ENCODE data around the gene SGPL1.
"Not testable (repeated sequence)": the region's sequence is repeated elsewhere in the genome, so short reads cannot be mapped to it uniquely, and the experiment has no call there.

Gene SGPL1

DNA sequence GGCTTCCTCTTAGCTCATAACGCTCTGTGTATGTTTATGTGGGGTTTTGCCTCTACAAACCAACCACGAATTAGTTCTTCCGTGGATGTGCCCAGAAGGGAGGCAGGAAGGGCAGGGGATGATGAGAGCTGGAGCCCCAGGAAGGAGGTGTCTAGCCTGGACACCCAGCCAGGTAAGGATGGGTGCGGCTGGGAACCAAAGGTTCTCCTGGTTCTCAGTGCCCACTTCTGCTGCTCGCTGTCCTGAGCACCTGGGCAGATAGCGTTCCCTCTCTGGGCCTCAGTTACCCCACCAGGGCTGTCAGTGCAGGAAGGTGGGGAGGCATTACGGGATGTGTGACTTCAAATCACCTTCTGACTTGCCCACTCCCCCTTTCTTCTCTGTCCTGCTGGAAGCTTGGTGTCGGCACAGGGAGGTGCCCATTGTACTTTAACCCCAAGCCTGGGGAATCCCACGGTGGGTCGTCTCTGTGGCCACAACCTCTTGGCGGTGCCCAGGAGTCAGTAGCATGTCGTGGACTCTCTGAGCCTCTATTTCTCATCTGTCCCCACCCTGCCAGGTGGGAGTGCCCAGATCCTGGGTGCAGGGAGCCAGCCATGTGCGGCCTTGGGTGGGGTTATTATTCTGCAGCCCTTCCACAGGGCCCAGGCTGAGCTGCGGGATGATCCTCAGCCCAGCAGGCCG lies 91.3 kb downstream of the SGPL1 start:
- no peak for DNase-seq (ENCODE audit: low spot score)

GRCh38 chr10:70907637-70908405 lies 92.1 kb downstream of the SGPL1 start:
- DNase-seq (ENCODE audit: low spot score) = no peak

DNA sequence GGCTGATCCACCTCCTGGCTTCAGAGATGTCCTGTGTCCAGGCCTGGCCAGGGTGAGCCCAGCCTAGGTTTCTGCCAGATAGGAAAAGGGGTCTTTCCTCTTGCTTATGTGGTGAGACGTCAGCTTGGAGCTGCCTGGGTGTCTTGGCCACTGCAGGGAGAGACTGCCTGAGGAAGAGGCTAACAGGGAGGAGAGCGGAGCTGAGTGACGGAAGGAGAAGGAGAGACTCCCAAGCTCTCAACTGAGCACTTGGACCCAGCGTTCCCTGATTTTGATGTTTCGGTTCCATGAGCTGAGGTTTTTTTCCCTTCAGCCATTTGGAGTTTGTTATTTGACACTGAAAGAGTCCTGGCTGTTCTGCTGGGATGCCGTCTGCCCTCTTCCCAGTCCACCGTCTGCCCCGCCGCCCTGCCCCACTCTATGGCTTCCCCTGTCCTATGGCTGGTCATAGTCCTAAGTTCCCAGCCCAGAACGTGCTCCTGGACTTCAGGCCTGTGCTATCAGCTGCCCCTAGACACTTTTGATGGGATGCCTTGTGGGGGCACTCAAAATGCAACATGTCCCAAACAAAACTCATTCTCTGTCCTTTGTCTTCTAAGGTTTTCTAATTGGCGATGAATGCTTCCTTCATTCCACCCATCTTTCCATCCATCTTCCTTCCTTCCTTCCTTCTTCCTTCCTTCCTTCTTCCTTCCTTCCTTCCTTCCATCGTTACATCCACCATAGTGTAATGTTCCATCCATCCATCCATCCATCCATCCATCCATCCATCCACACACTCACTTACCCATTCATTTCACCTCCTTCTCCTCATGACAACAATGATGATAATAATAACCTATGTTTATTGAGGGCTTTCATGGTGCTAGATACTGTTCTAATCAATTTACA lies 92.9 kb downstream of the SGPL1 start:
- DNase-seq (ENCODE audit: low spot score) = no peak

- DNase-seq (ENCODE audit: low spot score) = no peak
Measured at GRCh38 chr10:70909326-70909935, 93.7 kb downstream of the SGPL1 start.

DNA sequence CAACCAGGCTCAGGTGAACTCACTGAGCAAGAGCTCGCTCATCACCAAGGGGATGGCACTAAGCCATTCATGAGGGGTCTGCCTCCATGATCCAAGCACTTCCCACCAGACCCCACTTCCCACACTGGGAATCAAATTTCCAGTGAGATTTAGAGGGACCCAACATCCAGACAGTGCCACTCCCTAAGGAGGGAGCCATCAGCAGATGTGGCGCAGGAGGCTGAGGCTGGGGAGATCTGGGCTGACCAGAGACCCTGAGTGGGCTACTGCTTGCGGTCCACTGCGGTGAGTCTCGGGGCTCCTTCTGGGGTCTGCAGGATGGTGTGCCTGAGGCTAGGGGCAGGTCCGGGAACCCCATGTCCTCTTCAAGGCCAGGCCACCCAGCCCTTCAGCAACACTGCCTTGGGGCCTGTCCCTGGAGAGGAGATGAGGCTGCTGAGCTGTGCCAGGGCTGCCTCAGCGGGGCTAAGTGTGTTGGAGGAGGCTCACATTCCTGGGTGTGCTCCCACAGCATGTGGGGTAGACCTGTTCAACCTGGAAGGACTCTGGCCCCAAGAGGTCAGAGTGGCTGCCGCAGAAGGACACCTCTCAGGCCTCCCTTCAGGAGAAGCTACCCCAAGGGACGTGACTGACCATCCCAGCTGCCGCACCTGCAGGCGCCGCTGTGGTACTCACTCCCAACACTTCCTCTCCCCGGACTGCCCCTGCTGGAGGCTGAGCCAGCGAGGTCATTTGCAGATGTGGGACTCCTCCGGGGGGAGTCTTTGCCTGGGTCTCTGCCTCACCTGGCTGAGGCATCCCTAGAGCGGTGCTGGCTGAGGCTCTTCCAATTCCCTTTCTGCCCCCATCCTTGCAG lies 95.0 kb downstream of the SGPL1 start:
- no peak for DNase-seq (ENCODE audit: low spot score)

DNA sequence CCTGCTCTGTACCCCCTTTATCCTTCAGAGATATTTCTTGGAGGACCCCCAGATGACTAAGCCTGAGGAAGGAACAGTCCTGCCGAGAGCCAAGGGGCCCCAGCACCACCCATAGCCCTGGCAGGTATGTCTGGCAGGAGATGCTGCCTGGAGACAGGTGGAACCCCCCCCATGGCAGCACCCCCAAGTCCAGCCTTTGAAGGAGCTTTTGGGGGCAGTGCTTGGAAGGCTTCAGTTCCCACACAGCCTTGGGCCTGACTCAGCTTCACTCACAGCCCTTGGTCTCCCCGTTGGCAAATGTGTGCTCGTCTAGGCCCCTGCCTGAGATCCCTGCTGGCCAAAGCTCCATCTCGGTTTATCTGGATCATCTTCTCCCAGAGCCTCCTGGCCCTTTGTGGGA lies 95.6 kb downstream of the SGPL1 start:
- no peak for DNase-seq (ENCODE audit: low spot score)

DNA sequence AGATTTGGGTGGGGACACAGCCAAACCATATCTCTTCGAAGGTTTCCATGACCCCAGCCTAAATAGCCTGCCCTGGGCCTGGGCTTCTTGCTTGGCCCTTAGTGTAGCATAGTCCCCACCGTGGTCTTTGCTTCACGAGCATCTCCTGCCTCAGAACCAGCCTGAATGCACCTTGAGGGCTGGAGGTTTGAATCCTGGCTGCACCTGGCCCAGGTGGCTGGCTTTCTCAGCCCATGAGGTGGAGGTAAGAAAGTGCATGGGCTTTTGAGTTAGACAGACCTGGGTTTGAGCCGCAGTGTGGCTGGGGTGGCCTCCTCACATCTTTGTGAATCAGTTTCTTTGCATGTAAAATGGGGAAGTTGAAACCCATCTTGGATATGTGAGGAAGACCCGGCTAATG lies 96.8 kb downstream of the SGPL1 start:
- no peak for DNase-seq (ENCODE audit: low spot score)

GRCh38 chr10:70913191-70913892 lies 97.6 kb downstream of the SGPL1 start:
- DNase-seq (ENCODE audit: low spot score) = no peak

DNA sequence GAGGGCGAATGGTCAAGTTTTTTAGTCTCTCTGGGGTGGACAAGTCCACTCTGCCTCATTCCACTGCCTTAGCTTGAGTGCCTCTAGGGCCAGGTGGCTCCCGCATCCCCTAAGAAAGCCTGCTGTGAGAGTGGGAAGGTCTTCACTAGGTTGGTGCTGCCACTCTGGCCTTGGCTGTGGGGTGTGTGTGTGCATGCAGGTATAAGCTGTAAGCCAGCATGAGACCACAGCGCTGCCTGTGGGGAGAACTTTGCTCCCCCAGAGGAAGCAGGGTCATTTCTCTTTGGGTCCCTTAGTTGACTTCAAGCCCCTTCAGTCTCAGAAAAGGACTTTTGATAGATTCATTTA lies 98.1 kb downstream of the SGPL1 start:
- DNase-seq (ENCODE audit: low spot score) = no peak

- no peak for DNase-seq (ENCODE audit: low spot score)
Measured at GRCh38 chr10:70914316-70914864, 98.6 kb downstream of the SGPL1 start.

- no peak for DNase-seq (ENCODE audit: low spot score)
Measured at GRCh38 chr10:70915206-70915605, 99.5 kb downstream of the SGPL1 start.

GRCh38 chr10:70915806-70916205 lies 100.1 kb downstream of the SGPL1 start:
- no peak for DNase-seq (ENCODE audit: low spot score)

- no peak for DNase-seq (ENCODE audit: low spot score)
Measured at GRCh38 chr10:70916241-70916640, 100.5 kb downstream of the SGPL1 start.

DNA sequence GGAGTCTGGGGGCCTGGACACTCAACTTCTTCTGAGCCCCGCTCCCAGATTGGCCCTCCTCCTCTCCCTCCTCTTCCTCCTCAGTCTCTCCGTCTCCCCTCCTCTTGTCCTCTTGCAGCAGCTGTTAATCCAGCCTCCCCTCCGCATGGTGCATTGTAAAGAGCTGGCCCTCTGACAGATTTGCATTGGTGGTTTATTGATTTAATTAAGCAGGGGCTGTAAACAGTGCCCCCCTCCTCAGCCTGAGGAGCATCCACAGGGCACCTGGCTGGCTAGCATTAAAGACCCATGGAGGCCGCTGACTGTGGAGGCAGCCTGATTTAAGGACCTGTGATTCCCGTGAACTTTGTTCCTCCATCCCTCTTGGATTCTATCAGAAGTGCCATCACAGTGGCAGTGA lies 101.5 kb downstream of the SGPL1 start:
- no peak for DNase-seq (ENCODE audit: low spot score)

DNA sequence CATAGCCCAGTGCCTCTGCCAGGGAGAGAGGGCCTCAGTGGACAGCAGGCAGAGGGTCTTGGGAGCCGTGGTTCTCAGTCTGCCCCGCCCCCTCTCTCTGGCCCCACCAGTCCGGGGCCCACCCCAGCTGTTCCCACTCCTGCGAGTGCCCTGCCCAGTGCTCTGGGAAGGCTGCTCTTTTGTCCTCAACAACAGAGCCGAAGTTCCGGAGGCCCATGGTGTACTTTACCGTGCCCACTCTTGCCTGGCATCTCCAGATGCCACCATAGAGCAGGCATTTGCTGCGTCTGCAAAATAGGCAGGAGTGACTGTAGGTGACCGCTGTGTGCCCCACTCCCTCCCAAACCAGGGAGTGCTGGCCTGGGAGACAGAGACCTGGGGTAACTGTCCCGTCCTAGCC lies 101.9 kb downstream of the SGPL1 start:
- DNase-seq (ENCODE audit: low spot score) = no peak

DNA sequence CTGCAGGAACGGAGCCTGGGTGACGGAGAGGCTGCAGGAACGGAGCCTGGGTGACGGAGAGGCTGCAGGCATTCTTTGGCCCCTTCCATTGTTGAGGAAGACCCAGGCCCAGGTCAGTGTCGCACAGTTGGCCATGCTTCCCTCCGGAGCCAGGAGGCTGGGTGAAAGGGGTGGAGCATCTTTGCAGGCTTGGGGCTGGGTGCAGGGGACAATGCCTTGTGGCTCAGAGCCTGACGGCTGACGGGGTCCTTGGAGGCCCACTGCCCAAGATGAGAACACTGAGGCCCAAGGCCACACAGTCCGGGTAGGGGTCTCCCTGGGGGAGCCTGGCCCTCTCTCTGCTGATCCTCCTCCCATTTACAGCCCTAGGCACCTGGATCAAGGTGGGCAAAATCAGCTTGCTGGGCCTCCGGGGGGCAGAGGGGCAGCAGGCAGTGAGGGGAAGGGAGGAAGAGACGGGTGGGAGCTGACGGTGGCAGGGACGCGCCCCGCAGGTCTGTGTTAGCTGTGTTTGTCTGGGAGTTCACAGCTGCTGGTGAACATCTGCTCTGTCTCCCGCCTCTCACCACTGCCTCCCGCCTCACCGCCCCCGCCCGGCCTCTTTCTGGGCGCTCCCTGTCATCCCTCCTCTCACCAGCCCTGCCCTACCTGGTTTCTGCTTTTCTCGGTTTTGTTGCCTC lies 103.2 kb downstream of the SGPL1 start:
- no peak for DNase-seq (ENCODE audit: low spot score)

- not testable (repeated sequence) for DNase-seq (ENCODE audit: low spot score)
Measured at GRCh38 chr10:70919906-70920305, 104.2 kb downstream of the SGPL1 start.

DNA sequence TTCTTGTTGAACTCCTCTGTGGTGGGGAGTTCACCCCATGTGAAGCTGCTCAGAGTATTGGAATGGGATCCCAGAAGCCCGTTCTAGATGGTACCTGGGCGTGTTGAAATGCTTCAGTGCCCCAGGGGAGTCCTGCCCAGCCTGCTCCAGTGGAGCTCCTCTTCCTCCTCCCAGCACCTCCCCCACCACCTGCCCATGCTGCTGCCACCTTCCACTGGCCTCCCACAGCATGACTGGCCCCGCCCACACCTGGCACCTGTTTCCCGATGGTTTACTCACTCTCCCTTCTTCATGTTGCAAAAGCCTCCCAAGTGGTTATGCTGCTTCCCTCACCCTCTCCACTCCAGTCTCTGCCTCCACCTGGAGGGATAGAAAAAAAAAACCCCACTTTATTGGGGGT lies 104.8 kb downstream of the SGPL1 start:
- no peak for DNase-seq (ENCODE audit: low spot score)

DNA sequence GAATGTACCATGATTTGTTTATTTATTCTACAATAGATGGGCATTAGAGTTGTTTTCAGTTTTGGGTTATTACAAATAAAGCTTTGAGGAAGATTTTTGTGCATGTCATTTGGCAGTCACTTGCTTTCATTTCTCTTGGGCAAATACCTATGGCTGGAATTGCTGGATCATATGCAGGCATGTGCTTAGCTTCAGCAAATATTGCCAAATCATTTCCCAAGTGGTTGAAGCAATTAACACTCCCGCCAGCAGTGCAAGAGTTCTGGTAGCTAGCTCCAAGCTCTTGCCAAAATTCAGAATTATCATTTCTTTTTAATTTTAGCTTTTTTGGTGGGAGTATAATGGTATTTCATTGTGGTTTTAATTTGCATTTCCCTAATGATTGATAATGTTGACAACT lies 105.5 kb downstream of the SGPL1 start:
- no peak for DNase-seq (ENCODE audit: low spot score)

DNA sequence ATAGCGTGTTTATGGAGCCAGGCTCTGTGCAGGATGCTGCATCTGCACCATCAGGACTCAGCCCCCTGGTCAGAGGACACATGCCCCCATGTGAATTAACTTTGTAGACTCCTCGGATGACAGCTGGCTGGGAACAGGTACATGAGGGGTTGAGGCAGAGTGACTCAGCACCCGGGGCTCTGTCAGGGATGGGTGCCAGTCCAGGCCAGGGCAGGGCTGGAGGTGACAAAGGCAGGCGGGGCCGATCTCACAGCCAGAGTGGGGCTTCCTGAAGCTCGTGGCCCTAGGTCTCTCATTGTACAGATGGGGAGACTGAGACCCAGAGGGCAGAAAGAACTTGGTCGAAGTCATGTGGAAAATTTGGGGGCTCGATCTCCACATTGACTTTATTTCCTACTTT lies 107.9 kb downstream of the SGPL1 start:
- DNase-seq (ENCODE audit: low spot score) = no peak
